A549 treated with RU486 at 1 μM for 4 hours (cell line): Measurements from ENCODE around the gene ERN2. TPM values are rescaled to one million over a fixed set of nuclear protein-coding genes. Genes with fewer than 3 reads are reported as not detected.

ENCODE experiments used
- total RNA-seq: library from RNA; stranded (reverse); fragments of 200-300 nt; extraction: Qiagen RNA extraction; gene quantifications from 5 replicates; pipeline ENCODE4 v1.2.3, GENCODE V29; 2022; ENCODE audit warnings: low read depth

The ERN2 gene
- total RNA-seq = not detected in 5 replicates

DNA sequence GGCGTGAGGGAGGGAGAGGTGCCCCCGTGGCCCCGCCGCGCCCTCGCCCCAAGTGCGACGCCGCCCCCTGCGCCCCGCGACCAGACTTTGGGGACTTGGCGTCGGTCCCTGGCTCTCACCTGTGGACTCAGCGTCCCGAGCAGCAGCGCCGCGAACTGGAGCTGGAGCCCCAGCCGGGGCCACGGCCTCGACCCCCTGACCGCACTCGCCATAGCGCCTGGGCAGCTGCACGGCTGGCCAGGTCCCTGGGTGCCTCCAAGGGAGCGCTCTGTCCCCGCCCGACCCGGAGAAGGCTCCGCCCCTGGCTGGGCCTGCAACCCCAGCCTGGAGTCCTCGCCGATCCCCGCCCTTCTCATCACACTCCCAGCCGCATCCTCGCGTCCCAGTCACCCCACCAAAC is at the start of gene ERN2:
Gene ERN2, minus strand, starts transcription at position 247 of the 400 bp plus-strand sequence. Its CDS starts 35 bp downstream, at position 212.

DNA sequence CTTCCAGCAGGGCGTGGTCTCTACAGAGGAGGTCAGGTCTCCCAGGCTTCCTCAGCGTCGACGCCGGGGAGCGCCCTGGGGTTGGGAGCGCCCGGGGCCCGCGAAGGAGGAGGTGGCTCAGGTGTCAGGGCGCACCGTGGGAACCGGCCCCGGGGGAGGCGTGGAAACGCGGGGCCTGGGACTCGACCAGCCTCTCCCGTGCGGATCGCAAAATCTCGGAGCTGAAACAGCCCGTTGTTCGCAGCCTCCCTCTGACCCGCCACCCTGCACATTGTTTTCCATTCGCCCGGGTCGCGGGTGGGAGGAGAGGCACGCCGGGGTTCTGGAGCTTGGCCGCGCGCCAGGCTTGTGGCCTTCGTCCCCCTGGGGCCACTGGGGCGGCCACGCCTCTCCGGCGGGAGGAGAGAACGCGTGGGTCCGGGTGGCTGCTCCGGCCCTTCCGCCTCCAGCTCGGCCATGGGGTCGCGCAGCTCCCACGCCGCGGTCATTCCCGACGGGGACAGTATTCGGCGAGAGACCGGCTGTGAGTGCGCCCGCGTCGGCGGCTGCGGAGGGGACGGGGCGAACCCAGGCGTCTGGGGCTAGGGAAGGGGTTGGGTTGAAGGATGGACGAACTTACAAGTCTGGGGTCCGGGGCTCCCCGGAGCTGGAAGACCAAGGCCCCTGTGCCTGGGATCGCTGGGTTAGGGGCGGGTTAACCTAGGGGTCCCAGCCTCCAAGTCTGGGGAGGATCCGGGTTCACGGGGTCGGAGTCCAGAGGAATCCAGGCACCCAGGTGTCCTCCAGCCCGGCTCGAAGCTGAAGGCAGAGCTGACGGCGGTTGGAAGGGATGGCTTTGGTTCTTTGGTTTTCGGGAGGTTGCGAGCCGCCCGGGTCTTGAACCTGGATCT is 41.8 kb upstream of the ERN2 start, which contains the start of gene CHP2:
Gene CHP2, plus strand, starts transcription at position 433 of the 890 bp plus-strand sequence. Its CDS starts 24 bp downstream, at position 457.

DNA sequence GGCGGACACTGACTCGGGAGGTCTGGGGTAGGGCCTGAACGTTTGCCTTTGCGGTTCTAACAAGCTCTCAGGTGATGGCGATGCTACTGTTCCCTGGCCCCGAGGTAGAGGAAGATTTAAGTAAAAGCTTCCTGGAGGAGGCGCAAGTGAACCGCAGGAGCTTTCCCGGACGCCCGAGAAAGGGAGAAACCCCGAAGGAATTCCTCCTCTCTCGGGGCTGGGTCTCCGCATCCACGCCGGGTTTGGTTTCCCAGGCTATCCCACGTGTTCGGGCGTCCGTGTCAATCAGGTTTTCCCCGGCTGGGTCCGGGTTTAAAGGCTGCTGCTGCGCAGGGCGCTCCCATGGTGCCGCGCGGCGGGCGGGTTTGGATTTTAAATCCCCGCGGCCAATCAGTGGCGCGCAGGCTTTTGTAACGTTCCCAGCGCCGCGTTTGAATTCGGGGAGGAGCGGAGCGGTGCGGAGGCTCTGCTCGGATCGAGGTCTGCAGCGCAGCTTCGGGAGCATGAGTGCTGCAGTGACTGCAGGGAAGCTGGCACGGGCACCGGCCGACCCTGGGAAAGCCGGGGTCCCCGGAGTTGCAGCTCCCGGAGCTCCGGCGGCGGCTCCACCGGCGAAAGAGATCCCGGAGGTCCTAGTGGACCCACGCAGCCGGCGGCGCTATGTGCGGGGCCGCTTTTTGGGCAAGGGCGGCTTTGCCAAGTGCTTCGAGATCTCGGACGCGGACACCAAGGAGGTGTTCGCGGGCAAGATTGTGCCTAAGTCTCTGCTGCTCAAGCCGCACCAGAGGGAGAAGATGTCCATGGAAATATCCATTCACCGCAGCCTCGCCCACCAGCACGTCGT is 34.4 kb downstream of the ERN2 start, which contains the start of gene PLK1:
Gene PLK1, plus strand, starts transcription at position 460 of the 844 bp plus-strand sequence. Its CDS starts 44 bp downstream, at position 504.

DNA sequence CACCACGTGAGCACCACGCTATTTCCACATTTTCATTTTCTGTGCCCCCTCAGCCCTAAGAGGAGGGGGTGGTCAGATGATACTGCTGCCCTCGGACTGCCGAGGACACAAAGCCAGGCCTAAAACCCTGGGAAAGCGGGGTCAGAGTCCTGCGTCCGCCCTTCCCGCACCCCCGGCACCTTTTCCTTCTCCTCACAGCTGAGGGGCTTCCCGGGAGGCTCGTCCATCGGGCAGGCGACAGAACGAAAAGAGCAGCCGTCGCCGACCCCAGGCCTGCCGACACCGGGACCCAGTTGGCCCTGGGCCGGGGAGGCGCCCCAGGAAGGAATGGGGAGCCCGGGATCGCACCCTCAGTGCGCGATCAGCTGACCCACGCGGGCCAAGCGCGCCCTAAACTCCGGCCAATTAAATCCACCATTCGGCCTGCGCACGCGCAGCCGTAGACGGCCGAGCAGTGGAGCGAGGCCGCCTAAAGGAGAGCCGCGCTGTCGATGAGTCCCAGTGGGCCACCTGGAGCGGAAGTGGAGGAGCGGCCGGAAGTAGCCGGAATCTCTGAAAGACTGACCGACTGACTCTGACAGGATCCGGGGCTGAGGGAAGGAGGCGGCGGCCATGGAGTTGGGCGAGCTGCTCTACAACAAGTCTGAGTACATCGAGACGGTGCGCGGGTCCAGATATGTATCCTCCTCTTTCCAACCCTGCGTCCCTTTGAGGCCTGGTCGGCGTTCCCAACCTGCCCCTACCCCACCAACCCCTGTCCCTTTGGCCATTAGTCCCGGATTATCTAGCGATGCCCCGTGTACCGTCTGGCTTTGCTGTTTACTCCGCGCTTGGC is 71.9 kb downstream of the ERN2 start, which contains the start of the genes DCTN5 and PALB2:
Gene DCTN5, plus strand, starts transcription at position 536 of the 835 bp plus-strand sequence. Its CDS starts 77 bp downstream, at position 613.
Gene PALB2, minus strand, starts transcription at position 380 of the 835 bp plus-strand sequence. Its CDS starts 153 bp downstream, at position 227.

Other genes starting within 250 kb of the ERN2 start
- 27.5 to 30.2 TPM (median 29.4 TPM) in 5 replicates for gene GGA2, start 202.7 kb downstream of the ERN2 start, total RNA-seq
- gene EARS2, start 155.9 kb downstream of the ERN2 start, total RNA-seq = 23.5 to 32.6 TPM (median 30.8 TPM) in 5 replicates
- 39.0 to 60.1 TPM (median 55.9 TPM) in 5 replicates for gene UBFD1, start 155.5 kb downstream of the ERN2 start, total RNA-seq
- 163 to 188 TPM (median 181 TPM) in 5 replicates for gene NDUFAB1, start 116.9 kb downstream of the ERN2 start, total RNA-seq
- 9.3 to 13.1 TPM (median 12.3 TPM) in 5 replicates for gene PALB2, start 71.9 kb downstream of the ERN2 start, total RNA-seq
- 63.6 to 75.5 TPM (median 72.7 TPM) in 5 replicates for gene DCTN5, start 71.8 kb downstream of the ERN2 start, total RNA-seq
- 153 to 178 TPM (median 167 TPM) in 5 replicates for gene PLK1, start 34.3 kb downstream of the ERN2 start, total RNA-seq
- gene CHP2, start 41.8 kb upstream of the ERN2 start, total RNA-seq = not detected in 5 replicates
- gene PRKCB, start 122.8 kb upstream of the ERN2 start, total RNA-seq = 0.15 to 0.35 TPM (median 0.21 TPM) in 5 replicates